Measurements from ENCODE around the gene CARS2.

Gene CARS2

GRCh38 chr13:110637275-110637674, 68.6 kb downstream of the CARS2 start:
- ATAC-seq, result no peak
- TF ChIP-seq, protein P1, sequence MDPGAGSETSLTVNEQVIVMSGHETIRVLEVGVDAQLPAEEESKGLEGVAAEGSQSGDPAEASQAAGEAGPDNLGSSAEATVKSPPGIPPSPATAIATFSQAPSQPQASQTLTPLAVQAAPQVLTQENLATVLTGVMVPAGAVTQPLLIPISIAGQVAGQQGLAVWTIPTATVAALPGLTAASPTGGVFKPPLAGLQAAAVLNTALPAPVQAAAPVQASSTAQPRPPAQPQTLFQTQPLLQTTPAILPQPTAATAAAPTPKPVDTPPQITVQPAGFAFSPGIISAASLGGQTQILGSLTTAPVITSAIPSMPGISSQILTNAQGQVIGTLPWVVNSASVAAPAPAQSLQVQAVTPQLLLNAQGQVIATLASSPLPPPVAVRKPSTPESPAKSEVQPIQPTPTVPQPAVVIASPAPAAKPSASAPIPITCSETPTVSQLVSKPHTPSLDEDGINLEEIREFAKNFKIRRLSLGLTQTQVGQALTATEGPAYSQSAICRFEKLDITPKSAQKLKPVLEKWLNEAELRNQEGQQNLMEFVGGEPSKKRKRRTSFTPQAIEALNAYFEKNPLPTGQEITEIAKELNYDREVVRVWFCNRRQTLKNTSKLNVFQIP (CRISPR knock-in tag; IDR thresholded peaks at IDR 0.05; ENCODE audit: borderline replicate concordance, low read depth), result no peak
- TF ChIP-seq, protein P2, sequence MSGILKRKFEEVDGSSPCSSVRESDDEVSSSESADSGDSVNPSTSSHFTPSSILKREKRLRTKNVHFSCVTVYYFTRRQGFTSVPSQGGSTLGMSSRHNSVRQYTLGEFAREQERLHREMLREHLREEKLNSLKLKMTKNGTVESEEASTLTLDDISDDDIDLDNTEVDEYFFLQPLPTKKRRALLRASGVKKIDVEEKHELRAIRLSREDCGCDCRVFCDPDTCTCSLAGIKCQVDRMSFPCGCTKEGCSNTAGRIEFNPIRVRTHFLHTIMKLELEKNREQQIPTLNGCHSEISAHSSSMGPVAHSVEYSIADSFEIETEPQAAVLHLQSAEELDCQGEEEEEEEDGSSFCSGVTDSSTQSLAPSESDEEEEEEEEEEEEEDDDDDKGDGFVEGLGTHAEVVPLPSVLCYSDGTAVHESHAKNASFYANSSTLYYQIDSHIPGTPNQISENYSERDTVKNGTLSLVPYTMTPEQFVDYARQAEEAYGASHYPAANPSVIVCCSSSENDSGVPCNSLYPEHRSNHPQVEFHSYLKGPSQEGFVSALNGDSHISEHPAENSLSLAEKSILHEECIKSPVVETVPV (CRISPR knock-in tag; IDR thresholded peaks at IDR 0.05), result no peak
- TF ChIP-seq TCF4 (CRISPR knock-in tag; IDR thresholded peaks at IDR 0.05; ENCODE audit: borderline replicate concordance) (no peak), PPARA (CRISPR knock-in tag; IDR thresholded peaks at IDR 0.05; ENCODE audit: borderline replicate concordance) (no peak), SNAI2 (CRISPR knock-in tag; IDR thresholded peaks at IDR 0.05) (no peak)

GRCh38 chr13:110636701-110637201, 69.2 kb downstream of the CARS2 start:
- no peak for ATAC-seq
- TF ChIP-seq ZNF70 (CRISPR knock-in tag; IDR thresholded peaks at IDR 0.05) (no peak), GLIS3 (CRISPR knock-in tag; IDR thresholded peaks at IDR 0.05) (no peak), ISL1 (CRISPR knock-in tag; IDR thresholded peaks at IDR 0.05) (no peak), ZC3H10 (CRISPR knock-in tag; IDR thresholded peaks at IDR 0.05) (no peak), BACH2 (CRISPR knock-in tag; IDR thresholded peaks at IDR 0.05; ENCODE audit: borderline replicate concordance) (no peak), PATZ1 (CRISPR knock-in tag; IDR thresholded peaks at IDR 0.05; ENCODE audit: borderline replicate concordance) (no peak)

DNA sequence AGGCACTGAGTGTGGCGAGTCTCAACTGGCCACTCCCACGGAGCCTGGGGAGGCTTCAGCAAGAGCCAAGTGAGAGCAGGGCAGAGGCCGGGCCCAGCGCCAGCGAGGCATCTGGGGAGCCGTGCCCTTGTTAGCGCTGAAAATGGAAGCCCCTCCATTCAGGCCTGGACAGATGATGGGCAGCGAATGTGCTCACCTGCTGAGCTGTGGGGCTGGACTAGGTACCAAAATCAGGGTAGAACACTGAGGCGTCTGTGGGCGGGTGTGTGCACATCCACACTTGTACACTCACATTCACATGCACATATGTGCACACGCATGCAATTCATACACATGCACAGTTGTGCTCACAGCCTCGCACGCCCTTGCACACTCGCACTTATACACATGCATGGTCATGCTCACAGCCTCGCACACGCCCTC, 69.9 kb downstream of the CARS2 start:
- TF ChIP-seq TSHZ2 (CRISPR knock-in tag; IDR thresholded peaks at IDR 0.05), result no peak
- no peak for TF ChIP-seq GLIS3 (CRISPR knock-in tag; IDR thresholded peaks at IDR 0.05)
- no peak for TF ChIP-seq ZFP30 (CRISPR knock-in tag; IDR thresholded peaks at IDR 0.05)
- TF ChIP-seq TOX (CRISPR knock-in tag; IDR thresholded peaks at IDR 0.05; ENCODE audit: borderline replicate concordance), result no peak
- TF ChIP-seq SNAI2 (CRISPR knock-in tag; IDR thresholded peaks at IDR 0.05), result no peak
- no peak for TF ChIP-seq BACH2 (CRISPR knock-in tag; IDR thresholded peaks at IDR 0.05; ENCODE audit: borderline replicate concordance)
- no peak for TF ChIP-seq RARB (CRISPR knock-in tag; IDR thresholded peaks at IDR 0.05)
- TF ChIP-seq, protein P2 (CRISPR knock-in tag; IDR thresholded peaks at IDR 0.05), result no peak
- TF ChIP-seq ZFP3 (CRISPR knock-in tag; IDR thresholded peaks at IDR 0.05), result no peak
- no peak for TF ChIP-seq ARNTL (CRISPR knock-in tag; IDR thresholded peaks at IDR 0.05; ENCODE audit: borderline replicate concordance, low read depth)
- ATAC-seq, result no peak

- no peak for ATAC-seq
- no peak for TF ChIP-seq ZFP30 (CRISPR knock-in tag; IDR thresholded peaks at IDR 0.05)
- no peak for TF ChIP-seq ARNTL (CRISPR knock-in tag; IDR thresholded peaks at IDR 0.05; ENCODE audit: borderline replicate concordance, low read depth)
- TF ChIP-seq, protein P3, sequence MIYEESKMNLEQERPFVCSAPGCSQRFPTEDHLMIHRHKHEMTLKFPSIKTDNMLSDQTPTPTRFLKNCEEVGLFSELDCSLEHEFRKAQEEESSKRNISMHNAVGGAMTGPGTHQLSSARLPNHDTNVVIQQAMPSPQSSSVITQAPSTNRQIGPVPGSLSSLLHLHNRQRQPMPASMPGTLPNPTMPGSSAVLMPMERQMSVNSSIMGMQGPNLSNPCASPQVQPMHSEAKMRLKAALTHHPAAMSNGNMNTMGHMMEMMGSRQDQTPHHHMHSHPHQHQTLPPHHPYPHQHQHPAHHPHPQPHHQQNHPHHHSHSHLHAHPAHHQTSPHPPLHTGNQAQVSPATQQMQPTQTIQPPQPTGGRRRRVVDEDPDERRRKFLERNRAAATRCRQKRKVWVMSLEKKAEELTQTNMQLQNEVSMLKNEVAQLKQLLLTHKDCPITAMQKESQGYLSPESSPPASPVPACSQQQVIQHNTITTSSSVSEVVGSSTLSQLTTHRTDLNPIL (CRISPR knock-in tag; IDR thresholded peaks at IDR 0.05; ENCODE audit: low read depth), result no peak
- TF ChIP-seq, protein P2 (CRISPR knock-in tag; IDR thresholded peaks at IDR 0.05), result no peak
- no peak for TF ChIP-seq OSR1 (CRISPR knock-in tag; IDR thresholded peaks at IDR 0.05)
- TF ChIP-seq PPARA (CRISPR knock-in tag; IDR thresholded peaks at IDR 0.05; ENCODE audit: borderline replicate concordance), result no peak
- TF ChIP-seq ZNF70 (CRISPR knock-in tag; IDR thresholded peaks at IDR 0.05), result no peak
These were observed 70.4 kb downstream of the CARS2 start for GRCh38 chr13:110635405-110636002.
